GM23338 (cell line): Measurements from ENCODE around the gene TSTD2. TPM values are rescaled to one million over a fixed set of nuclear protein-coding genes. Genes with fewer than 3 reads are reported as not detected.
"Not testable (repeated sequence)": the region's sequence is repeated elsewhere in the genome, so short reads cannot be mapped to it uniquely, and the experiment has no call there.

ENCODE experiments used
- ATAC-seq: fragments of 200-7000 bp; cut with Tn5 transposase; 3 replicates; pipeline ENCODE4 v1.9.1; 2020
- DNase-seq: peaks from one replicate; pipeline ENCODE4 v3.0.0-alpha.2; 2015; ENCODE audit warnings: low spot score
- H2AFZ ChIP-seq: fragments of 200-600 bp; sonication (generic); 2 replicates; pipeline ENCODE4 v1.8.0; 2016; ENCODE audit warnings: antibody characterized with exemption, mild to moderate bottlenecking, moderate library complexity
- H3F3A ChIP-seq: fragments of 200-600 bp; sonication (generic); replicated peaks from 2 replicates; pipeline ENCODE4 v1.8.0; 2017; ENCODE audit warnings: antibody characterized with exemption, mixed run types, low read depth
- H3K27ac ChIP-seq: fragments of 200-600 bp; sonication (generic); 2 replicates; pipeline ENCODE4 v1.6.1; 2016; ENCODE audit warnings: low read depth
- H3K27me3 ChIP-seq: fragments of 200-600 bp; sonication (generic); 2 replicates; pipeline ENCODE4 v1.8.0; 2016; ENCODE audit warnings: mild to moderate bottlenecking, mixed run types, moderate library complexity; ENCODE audit not compliant: insufficient read depth
- H3K36me3 ChIP-seq: fragments of 200-600 bp; sonication (generic); 2 replicates; pipeline ENCODE4 v1.8.0; 2016; ENCODE audit warnings: mild to moderate bottlenecking; ENCODE audit not compliant: insufficient read depth
- H3K4me1 ChIP-seq: fragments of 200-600 bp; sonication (generic); 2 replicates; pipeline ENCODE4 v1.8.0; 2016; ENCODE audit warnings: mild to moderate bottlenecking, moderate library complexity; ENCODE audit not compliant: insufficient read depth
- H3K4me2 ChIP-seq: fragments of 200-600 bp; sonication (generic); 2 replicates; pipeline ENCODE4 v1.7.1; 2017; ENCODE audit warnings: mixed run types
- H3K4me3 ChIP-seq: fragments of 200-600 bp; sonication (generic); 2 replicates; pipeline ENCODE4 v1.6.1; 2016; ENCODE audit warnings: mixed run types
- H3K79me2 ChIP-seq: fragments of 200-600 bp; sonication (generic); replicated peaks from 2 replicates; pipeline ENCODE4 v1.8.0; 2017; ENCODE audit warnings: mild to moderate bottlenecking; ENCODE audit not compliant: insufficient read depth
- H3K9me2 ChIP-seq: fragments of 200-600 bp; sonication (generic); 2 replicates; pipeline ENCODE4 v1.8.0; 2017; ENCODE audit not compliant: insufficient read depth
- H4K20me1 ChIP-seq: fragments of 200-600 bp; sonication (generic); replicated peaks from 2 replicates; pipeline ENCODE4 v1.8.0; 2017; ENCODE audit warnings: mild to moderate bottlenecking; ENCODE audit not compliant: insufficient read depth
- H3K27ac Mint-ChIP-seq: 2 replicates; pipeline ENCODE4 v1.8.0; 2020; ENCODE audit warnings: inconsistent platforms, mild to moderate bottlenecking, moderate library complexity, mixed read lengths
- H3K27me3 Mint-ChIP-seq: 3 replicates; pipeline ENCODE4 v1.8.0; 2022; ENCODE audit warnings: low read depth, mild to moderate bottlenecking, moderate library complexity, mixed read lengths, inconsistent platforms; ENCODE audit not compliant: insufficient read depth, poor library complexity
- H3K36me3 Mint-ChIP-seq: 3 replicates; pipeline ENCODE4 v1.8.0; 2021; ENCODE audit warnings: low read depth, mild to moderate bottlenecking, inconsistent platforms, moderate library complexity, mixed read lengths
- H3K4me1 Mint-ChIP-seq: 3 replicates; pipeline ENCODE4 v1.8.0; 2020; ENCODE audit warnings: mild to moderate bottlenecking, inconsistent platforms, mixed read lengths
- H3K4me3 Mint-ChIP-seq: 3 replicates; pipeline ENCODE4 v1.8.0; 2021; ENCODE audit warnings: moderate library complexity, mild to moderate bottlenecking, inconsistent platforms, mixed read lengths
- H3K9me3 Mint-ChIP-seq: 3 replicates; pipeline ENCODE4 v1.8.0; 2020; ENCODE audit warnings: moderate library complexity, mild to moderate bottlenecking, inconsistent platforms, mixed read lengths
- CTCF ChIP-seq, 2 experiments: fragments of 200-600 bp in 1 of 2; sonication (generic) in 1 of 2; conservative IDR thresholded peaks; 2 replicates each; pipeline versions ENCODE4 v1.5.1 to v1.6.1; 2016 to 2017; ENCODE audit warnings: antibody characterized with exemption in 2 of 2, low read depth in 2 of 2, mild to moderate bottlenecking in 2 of 2, moderate library complexity in 1 of 2
- JUNB ChIP-seq: IDR thresholded peaks from one replicate; pipeline ENCODE4 v1.6.1; 2016; ENCODE audit warnings: antibody characterized with exemption; ENCODE audit not compliant: unreplicated experiment
- NANOG ChIP-seq: IDR thresholded peaks from 2 replicates; pipeline ENCODE4 v1.6.1; 2016; ENCODE audit warnings: antibody characterized with exemption, borderline replicate concordance
- polyA plus RNA-seq: library from polyadenylated mRNA; unstranded; fragments of >200 nt; fragmentation: Nextera tagmentation; extraction: Ambion mirVana; gene quantifications from 2 replicates; pipeline ENCODE4 v1.2.1, GENCODE V29; 2016
- total RNA-seq: library from RNA; depleted of rRNA; stranded (reverse); fragments of >200 nt; shearing (Covaris generic); gene quantifications from 2 replicates; pipeline ENCODE4 v1.2.3, GENCODE V29; 2014

Gene TSTD2
- total and polyA plus RNA-seq, 2 experiments from 2014 or later = 8.5 to 21.8 TPM

DNA sequence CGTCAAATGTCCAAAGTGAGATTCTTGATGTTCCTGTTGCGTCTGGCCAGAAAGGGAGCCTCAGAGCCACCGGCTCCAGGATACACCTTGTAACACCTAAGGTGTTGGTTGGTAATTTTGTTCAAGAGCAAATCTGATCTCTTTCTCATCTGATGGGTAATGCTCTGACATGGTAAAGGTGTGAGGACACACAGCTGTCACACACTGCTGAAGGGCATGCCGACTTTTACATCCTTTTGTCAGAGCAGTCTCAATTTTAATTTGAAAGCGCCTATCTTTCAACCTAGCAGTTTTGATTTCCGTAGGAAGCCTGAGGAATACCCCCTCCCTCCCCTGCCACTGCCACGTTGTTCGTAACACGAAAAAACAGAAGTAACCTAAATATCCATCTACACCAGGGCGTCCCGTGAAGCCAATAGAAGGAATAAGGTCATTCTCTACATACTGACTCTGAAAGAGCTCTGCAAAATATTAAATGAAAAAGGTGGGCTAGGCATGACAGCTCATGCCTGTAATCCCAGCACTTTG is 57.4 kb downstream of the TSTD2 start:
- DNase-seq (no peak), ATAC-seq (no peak)
- no peak overlapping the region for H3K4me3 ChIP-seq
- no peaks in the 10 kb centered on the region for H3K36me3 Mint-ChIP-seq
- no peaks in the 10 kb centered on the region for H3K27me3 ChIP-seq
- peaks cover 3% of the 10 kb centered on the region for H3K27me3 Mint-ChIP-seq
- TF ChIP-seq JUNB (no peak), NANOG (no peak)
- peaks cover 4% of the 10 kb centered on the region; the same call in 2 of the 3 replicates for H3K9me3 Mint-ChIP-seq
- no peak overlapping the region for H2AFZ ChIP-seq
- H3K4me2 ChIP-seq = no peak overlapping the region
- H3F3A ChIP-seq = no peaks in the 10 kb centered on the region
- H3K4me1 ChIP-seq = no peaks in the 10 kb centered on the region
- H3K9me2 ChIP-seq = no peaks in the 10 kb centered on the region
- no peak overlapping the region for H3K27ac ChIP-seq
- H3K4me1 Mint-ChIP-seq = no peaks in the 10 kb centered on the region
- H3K4me3 Mint-ChIP-seq = no peak overlapping the region
- H3K79me2 ChIP-seq = no peaks in the 10 kb centered on the region
- H3K36me3 ChIP-seq = no peaks in the 10 kb centered on the region
- no peaks in the 10 kb centered on the region for H4K20me1 ChIP-seq
- H3K27ac Mint-ChIP-seq = no peak overlapping the region

- not testable (repeated sequence) for H3K4me1 Mint-ChIP-seq, H4K20me1 ChIP-seq, H3K36me3 ChIP-seq, H3K27me3 Mint-ChIP-seq, H3K4me1 ChIP-seq, DNase-seq, H3K79me2 ChIP-seq, H3K36me3 Mint-ChIP-seq, H2AFZ ChIP-seq, H3K27me3 ChIP-seq, H3K9me2 ChIP-seq, H3K9me3 Mint-ChIP-seq, H3F3A ChIP-seq, H3K4me3 ChIP-seq, H3K4me3 Mint-ChIP-seq, H3K27ac ChIP-seq, ATAC-seq, H3K4me2 ChIP-seq, H3K27ac Mint-ChIP-seq
Measured at GRCh38 chr9:97574921-97575672, 58.1 kb downstream of the TSTD2 start.

DNA sequence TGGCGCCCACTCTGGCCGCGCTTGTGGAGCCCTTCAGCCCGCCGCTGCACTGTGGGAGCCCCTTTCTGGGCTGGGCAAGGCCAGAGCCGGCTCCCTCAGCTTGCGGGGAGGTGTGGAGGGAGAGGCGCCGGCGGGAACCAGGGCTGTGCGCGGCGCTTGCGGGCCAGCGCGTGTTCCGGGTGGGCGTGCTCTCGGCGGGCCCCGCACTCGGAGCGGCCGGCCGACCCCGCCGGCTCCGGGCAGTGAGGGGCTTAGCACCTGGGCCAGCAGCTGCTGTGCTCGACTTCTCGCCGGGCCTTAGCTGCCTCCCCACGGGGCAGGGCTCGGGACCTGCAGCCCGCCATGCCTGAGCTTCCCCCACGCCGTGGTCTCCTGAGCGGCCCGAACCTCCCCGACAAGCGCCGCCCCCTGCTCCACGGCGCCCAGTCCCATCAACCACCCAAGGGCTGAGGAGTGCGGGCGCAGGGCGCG is 59.0 kb downstream of the TSTD2 start:
- not testable (repeated sequence) for H3K9me2 ChIP-seq, H4K20me1 ChIP-seq, ATAC-seq, H3K9me3 Mint-ChIP-seq, H3K27me3 Mint-ChIP-seq, DNase-seq, H3K36me3 ChIP-seq, H3K4me3 Mint-ChIP-seq, H3K27ac Mint-ChIP-seq, H3K27ac ChIP-seq, H3K4me1 ChIP-seq, H2AFZ ChIP-seq, H3F3A ChIP-seq, H3K27me3 ChIP-seq, H3K4me3 ChIP-seq, H3K79me2 ChIP-seq, H3K4me2 ChIP-seq, H3K4me1 Mint-ChIP-seq, H3K36me3 Mint-ChIP-seq

- Histone ChIP-seq H3F3A (no peaks in the 10 kb centered on the region), H4K20me1 (no peaks in the 10 kb centered on the region), H3K27ac (no peak overlapping the region), H3K4me1 (no peaks in the 10 kb centered on the region), H3K4me2 (no peak overlapping the region), H3K36me3 (no peaks in the 10 kb centered on the region), H3K4me3 (no peak overlapping the region), H3K9me2 (peaks cover 5% of the 10 kb centered on the region; the same call in 1 of the 2 replicates), H2AFZ (no peak overlapping the region), H3K27me3 (no peaks in the 10 kb centered on the region), H3K79me2 (no peaks in the 10 kb centered on the region)
- Mint-ChIP-seq H3K4me1 (no peaks in the 10 kb centered on the region), H3K9me3 (peaks cover 4% of the 10 kb centered on the region; the same call in 2 of the 3 replicates), H3K4me3 (no peak overlapping the region), H3K27ac (no peak overlapping the region), H3K36me3 (no peaks in the 10 kb centered on the region), H3K27me3 (peaks cover 3% of the 10 kb centered on the region)
- DNase-seq (no peak), ATAC-seq (no peak)
- TF ChIP-seq JUNB (no peak), CTCF (conservative IDR thresholded peaks at IDR 0.05; ENCODE audit: low read depth in 2 of 2) (no peak)
Measured at GRCh38 chr9:97573482-97574073, 59.6 kb downstream of the TSTD2 start.
